RWPE2 (cell line): Measurements from ENCODE around the gene RIOK3.

Source experiments
- ATAC-seq: fragments of 200-7000 bp; cut with Tn5 transposase; 3 replicates; pipeline ENCODE4 v1.9.1; 2021; ENCODE audit warnings: low read depth
- DNase-seq: peaks from one replicate; pipeline ENCODE4 v3.0.0-alpha.2; 2020; ENCODE audit warnings: low spot score
- H3K27ac ChIP-seq: fragments of 450-650 bp; 2 replicates; pipeline ENCODE4 v1.5.1; 2017; ENCODE audit warnings: mild to moderate bottlenecking; ENCODE audit not compliant: poor library complexity, severe bottlenecking
- H3K27me3 ChIP-seq: fragments of 250-450 bp; sonication (Bioruptor Pico); 2 replicates; pipeline ENCODE4 v1.5.1; 2021; ENCODE audit warnings: mild to moderate bottlenecking, moderate library complexity; ENCODE audit not compliant: insufficient read depth, poor library complexity, severe bottlenecking
- H3K36me3 ChIP-seq: fragments of 250-450 bp; sonication (Bioruptor Pico); 2 replicates; pipeline ENCODE4 v1.5.1; 2020; ENCODE audit warnings: low read depth, mild to moderate bottlenecking, moderate library complexity
- H3K4me1 ChIP-seq: fragments of 250-450 bp; sonication (Bioruptor Pico); 2 replicates; pipeline ENCODE4 v1.5.1; 2021; ENCODE audit warnings: mild to moderate bottlenecking, moderate library complexity; ENCODE audit not compliant: insufficient read depth, poor library complexity, severe bottlenecking
- H3K4me3 ChIP-seq: fragments of 250-450 bp; sonication (Bioruptor Pico); 2 replicates; pipeline ENCODE4 v1.5.1; 2021; ENCODE audit warnings: mild to moderate bottlenecking, moderate library complexity; ENCODE audit not compliant: severe bottlenecking
- H3K9me3 ChIP-seq: fragments of 250-450 bp; sonication (Bioruptor Pico); 2 replicates; pipeline ENCODE4 v1.5.1; 2021; ENCODE audit warnings: mild to moderate bottlenecking, moderate library complexity; ENCODE audit not compliant: severe bottlenecking
- TF ChIP-seq, protein P1 (sequence below): fragments of 450-650 bp; IDR thresholded peaks from one replicate; pipeline ENCODE4 v1.5.1; 2017; ENCODE audit warnings: mild to moderate bottlenecking, moderate library complexity; ENCODE audit not compliant: poor library complexity, severe bottlenecking

Gene RIOK3

GRCh38 chr18:23494992-23495391 is 41.9 kb downstream of the RIOK3 start:
- no peak for DNase-seq
- Histone ChIP-seq H3K4me3 (no peak overlapping the region), H3K27me3 (no peaks in the 10 kb centered on the region), H3K9me3 (no peaks in the 10 kb centered on the region), H3K4me1 (peaks cover 16% of the 10 kb centered on the region), H3K36me3 (no peaks in the 10 kb centered on the region), H3K27ac (peak overlapping the region; percentile 34)
- TF ChIP-seq, protein P1, sequence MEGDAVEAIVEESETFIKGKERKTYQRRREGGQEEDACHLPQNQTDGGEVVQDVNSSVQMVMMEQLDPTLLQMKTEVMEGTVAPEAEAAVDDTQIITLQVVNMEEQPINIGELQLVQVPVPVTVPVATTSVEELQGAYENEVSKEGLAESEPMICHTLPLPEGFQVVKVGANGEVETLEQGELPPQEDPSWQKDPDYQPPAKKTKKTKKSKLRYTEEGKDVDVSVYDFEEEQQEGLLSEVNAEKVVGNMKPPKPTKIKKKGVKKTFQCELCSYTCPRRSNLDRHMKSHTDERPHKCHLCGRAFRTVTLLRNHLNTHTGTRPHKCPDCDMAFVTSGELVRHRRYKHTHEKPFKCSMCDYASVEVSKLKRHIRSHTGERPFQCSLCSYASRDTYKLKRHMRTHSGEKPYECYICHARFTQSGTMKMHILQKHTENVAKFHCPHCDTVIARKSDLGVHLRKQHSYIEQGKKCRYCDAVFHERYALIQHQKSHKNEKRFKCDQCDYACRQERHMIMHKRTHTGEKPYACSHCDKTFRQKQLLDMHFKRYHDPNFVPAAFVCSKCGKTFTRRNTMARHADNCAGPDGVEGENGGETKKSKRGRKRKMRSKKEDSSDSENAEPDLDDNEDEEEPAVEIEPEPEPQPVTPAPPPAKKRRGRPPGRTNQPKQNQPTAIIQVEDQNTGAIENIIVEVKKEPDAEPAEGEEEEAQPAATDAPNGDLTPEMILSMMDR, result no peak
- peak; percentile 95 for ATAC-seq

- no peaks in the 10 kb centered on the region for H3K27me3 ChIP-seq
- peak; percentile 54 for ATAC-seq
- no peak overlapping the region for H3K4me3 ChIP-seq
- TF ChIP-seq, protein P1, result no peak
- peak overlapping the region; percentile 34 for H3K27ac ChIP-seq
- DNase-seq, result no peak
- H3K4me1 ChIP-seq, result peaks cover 16% of the 10 kb centered on the region
- H3K36me3 ChIP-seq, result no peaks in the 10 kb centered on the region
- H3K9me3 ChIP-seq, result no peaks in the 10 kb centered on the region
These were observed 42.8 kb downstream of the RIOK3 start for GRCh38 chr18:23495723-23496440.

GRCh38 chr18:23498117-23498516 is 45.0 kb downstream of the RIOK3 start:
- Histone ChIP-seq H3K36me3 (no peaks in the 10 kb centered on the region), H3K4me3 (no peak overlapping the region), H3K27me3 (no peaks in the 10 kb centered on the region), H3K4me1 (peaks cover 20% of the 10 kb centered on the region), H3K27ac (no peak overlapping the region), H3K9me3 (no peaks in the 10 kb centered on the region)
- TF ChIP-seq, protein P1, result no peak
- no peak for DNase-seq
- no peak for ATAC-seq

DNA sequence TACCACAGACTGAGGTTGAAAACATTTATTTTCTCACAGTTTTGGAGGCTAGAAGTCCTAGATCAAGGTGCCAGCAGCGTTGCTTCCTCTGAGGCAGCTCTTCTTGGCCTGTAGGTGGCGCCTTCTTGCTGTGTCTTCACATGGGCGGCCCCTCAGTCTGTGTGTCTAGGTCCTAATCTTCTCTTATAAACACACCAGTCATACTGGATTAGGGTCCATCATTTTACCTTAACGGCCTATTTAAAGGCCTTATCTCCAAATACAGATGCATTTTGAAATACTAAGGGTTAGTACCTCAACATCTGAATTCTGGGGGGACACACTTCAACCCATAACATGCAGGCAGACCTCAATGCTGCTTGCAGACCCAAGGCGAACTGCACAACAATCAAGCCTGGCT is 45.8 kb downstream of the RIOK3 start:
- H3K4me3 ChIP-seq, result no peak overlapping the region
- peaks cover 20% of the 10 kb centered on the region for H3K4me1 ChIP-seq
- H3K27me3 ChIP-seq, result no peaks in the 10 kb centered on the region
- no peaks in the 10 kb centered on the region for H3K36me3 ChIP-seq
- TF ChIP-seq, protein P1, result peak; percentile 79
- H3K9me3 ChIP-seq, result no peaks in the 10 kb centered on the region
- ATAC-seq (no peak), DNase-seq (no peak)
- no peak overlapping the region for H3K27ac ChIP-seq

GRCh38 chr18:23499291-23499781 is 46.2 kb downstream of the RIOK3 start:
- no peaks in the 10 kb centered on the region for H3K27me3 ChIP-seq
- ATAC-seq (no peak), DNase-seq (no peak)
- H3K4me1 ChIP-seq, result peaks cover 21% of the 10 kb centered on the region
- no peak overlapping the region for H3K27ac ChIP-seq
- H3K9me3 ChIP-seq, result no peaks in the 10 kb centered on the region
- H3K36me3 ChIP-seq, result no peaks in the 10 kb centered on the region
- TF ChIP-seq, protein P1, result no peak
- no peak overlapping the region for H3K4me3 ChIP-seq
